HepG2 (cell line): ENCODE data around the gene TEDC1. TPM values are rescaled to one million over a fixed set of nuclear protein-coding genes. Genes with fewer than 3 reads are reported as not detected.

Source experiments
- ARNTL ChIP-seq: sonication (generic); formaldehyde crosslinking; IDR thresholded peaks from 2 replicates; pipeline ENCODE4 v1.4.0; 2020; ENCODE audit warnings: mild to moderate bottlenecking, missing genetic modification reagents
- CBX1 ChIP-seq: IDR thresholded peaks from one replicate; pipeline ENCODE4 v1.6.1; 2016; ENCODE audit warnings: antibody characterized with exemption, low read depth
- FOXC1 ChIP-seq: sonication (generic); formaldehyde crosslinking; IDR thresholded peaks from 2 replicates; pipeline ENCODE4 v1.8.0; 2022; ENCODE audit warnings: mild to moderate bottlenecking, missing genetic modification reagents, borderline replicate concordance
- HNF4G ChIP-seq, 2 experiments: sonication (generic) in 1 of 2; formaldehyde crosslinking in 1 of 2; IDR thresholded peaks; 2 replicates each; pipeline versions ENCODE4 v1.4.0 to v1.6.1; 2011 to 2020; ENCODE audit warnings: borderline replicate concordance in 2 of 2, low read depth in 2 of 2, mild to moderate bottlenecking in 2 of 2, low read length in 1 of 2, missing genetic modification reagents in 1 of 2, moderate library complexity in 1 of 2
- MTERF4 ChIP-seq: sonication (generic); formaldehyde crosslinking; IDR thresholded peaks from 2 replicates; pipeline ENCODE4 v1.8.0; 2023; ENCODE audit warnings: mild to moderate bottlenecking, missing genetic modification reagents
- NR0B2 ChIP-seq: sonication (generic); formaldehyde crosslinking; IDR thresholded peaks from 2 replicates; pipeline ENCODE4 v1.4.0; 2020; ENCODE audit warnings: mild to moderate bottlenecking, missing genetic modification reagents
- NR3C1 ChIP-seq: sonication (generic); formaldehyde crosslinking; IDR thresholded peaks from 2 replicates; pipeline ENCODE4 v1.4.0; 2020; ENCODE audit warnings: missing genetic modification reagents
- RBM22 ChIP-seq: fragments of 200-400 bp; formaldehyde crosslinking; optimal IDR thresholded peaks from 2 replicates; pipeline ENCODE3; 2017; ENCODE audit warnings: mild to moderate bottlenecking, low read length, moderate library complexity
- RXRA ChIP-seq: sonication (generic); formaldehyde crosslinking; IDR thresholded peaks from 2 replicates; pipeline ENCODE4 v1.5.1; 2020; ENCODE audit warnings: missing genetic modification reagents
- TAF1 ChIP-seq: sonication (generic); formaldehyde crosslinking; IDR thresholded peaks from 2 replicates; pipeline ENCODE4 v1.4.0; 2020; ENCODE audit warnings: missing genetic modification reagents
- TBP ChIP-seq: sonication (generic); formaldehyde crosslinking; IDR thresholded peaks from 2 replicates; pipeline ENCODE4 v1.5.0; 2020; ENCODE audit warnings: missing genetic modification reagents
- ZKSCAN8 ChIP-seq: IDR thresholded peaks from 2 replicates; pipeline ENCODE4 v1.6.1; 2016; ENCODE audit warnings: borderline replicate concordance, missing genetic modification reagents, missing compliant biosample characterization
- ZNF34 ChIP-seq: sonication (generic); formaldehyde crosslinking; IDR thresholded peaks from 2 replicates; pipeline ENCODE4 v1.4.0; 2020; ENCODE audit warnings: mild to moderate bottlenecking, missing genetic modification reagents, borderline replicate concordance
- ZNF343 ChIP-seq: sonication (generic); formaldehyde crosslinking; IDR thresholded peaks from 2 replicates; pipeline ENCODE4 v1.4.0; 2020; ENCODE audit warnings: mild to moderate bottlenecking, missing genetic modification reagents
- ZNF564 ChIP-seq: sonication (generic); formaldehyde crosslinking; IDR thresholded peaks from 2 replicates; pipeline ENCODE4 v1.8.1; 2023; ENCODE audit warnings: mild to moderate bottlenecking, missing genetic modification reagents
- ZNF605 ChIP-seq: sonication (generic); formaldehyde crosslinking; IDR thresholded peaks from 2 replicates; pipeline ENCODE4 v1.8.0; 2022; ENCODE audit warnings: mild to moderate bottlenecking, missing genetic modification reagents
- ZNF773 ChIP-seq: sonication (generic); formaldehyde crosslinking; IDR thresholded peaks from 2 replicates; pipeline ENCODE4 v1.4.0; 2020; ENCODE audit warnings: missing genetic modification reagents, borderline replicate concordance
- ZNF788 ChIP-seq: sonication (generic); formaldehyde crosslinking; IDR thresholded peaks from 2 replicates; pipeline ENCODE4 v1.5.0; 2020; ENCODE audit warnings: mild to moderate bottlenecking, missing genetic modification reagents, borderline replicate concordance
- ZNF816 ChIP-seq: sonication (generic); formaldehyde crosslinking; IDR thresholded peaks from 2 replicates; pipeline ENCODE4 v1.8.0; 2022; ENCODE audit warnings: missing genetic modification reagents, mild to moderate bottlenecking, borderline replicate concordance
- polyA plus RNA-seq, 8 experiments: library from polyadenylated mRNA; depleted of rRNA in 3 of 8; stranded (reverse) in 7 of 8; unstranded in 1 of 8; fragments of >200 nt; fragmentation: Illumina TruSeq in 4 of 8; extraction: Trizol in 4 of 8; gene quantifications; 2 replicates each; pipeline versions ENCODE4 v1.2.1 to v1.2.3, GENCODE V29; 2011 to 2016; ENCODE audit warnings: low read depth in 4 of 8, missing spikeins in 1 of 8, mixed read lengths in 1 of 8; ENCODE audit not compliant: insufficient read depth in 1 of 8
- total RNA-seq, 5 experiments: library from RNA; depleted of rRNA; stranded (reverse); fragments of >200 nt; fragmentation: Illumina TruSeq; extraction: Trizol; gene quantifications; 2 replicates each; pipeline ENCODE4 v1.2.3, GENCODE V29; 2016; ENCODE audit warnings: low read depth in 1 of 5
- TF ChIP-seq, protein P1 (sequence below): sonication (generic); formaldehyde crosslinking; IDR thresholded peaks from 2 replicates; pipeline ENCODE4 v1.4.0; 2020; ENCODE audit warnings: mild to moderate bottlenecking, missing genetic modification reagents
- TF ChIP-seq, protein P2 (sequence below): sonication (generic); formaldehyde crosslinking; IDR thresholded peaks from 2 replicates; pipeline ENCODE4 v1.4.0; 2020; ENCODE audit warnings: mild to moderate bottlenecking, low read depth, missing genetic modification reagents
- TF ChIP-seq, protein P3 (sequence below): sonication (generic); formaldehyde crosslinking; IDR thresholded peaks from 2 replicates; pipeline ENCODE4; 2020; ENCODE audit warnings: missing genetic modification reagents, mild to moderate bottlenecking, borderline replicate concordance

TEDC1 gene
- total and polyA plus RNA-seq, 2 of the 13 experiments (the other 11 are each of a cell fraction or from before 2014, with no cell fraction given): 5.7 to 27.4 TPM

- no peak for TF ChIP-seq TBP (CRISPR knock-in tag)
- TF ChIP-seq ZNF773 (CRISPR knock-in tag): no peak
- TF ChIP-seq ZNF816 (CRISPR knock-in tag): no peak
- peak; percentile 51 for TF ChIP-seq ARNTL (CRISPR knock-in tag)
- peak; percentile 81 for TF ChIP-seq FOXC1
- TF ChIP-seq, protein P1, sequence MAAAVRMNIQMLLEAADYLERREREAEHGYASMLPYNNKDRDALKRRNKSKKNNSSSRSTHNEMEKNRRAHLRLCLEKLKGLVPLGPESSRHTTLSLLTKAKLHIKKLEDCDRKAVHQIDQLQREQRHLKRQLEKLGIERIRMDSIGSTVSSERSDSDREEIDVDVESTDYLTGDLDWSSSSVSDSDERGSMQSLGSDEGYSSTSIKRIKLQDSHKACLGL (CRISPR knock-in tag): peak; percentile 50; the same call in 1 of the 2 replicates
- peak; percentile 76 for TF ChIP-seq CBX1
- TF ChIP-seq ZNF788 (CRISPR knock-in tag): peak; percentile 60; the same call in 1 of the 2 replicates
- TF ChIP-seq HNF4G (IDR thresholded peaks at IDR 0.05; ENCODE audit: borderline replicate concordance, low read depth, low read length): peak; percentile 74
- TF ChIP-seq HNF4G (CRISPR knock-in tag; IDR thresholded peaks at IDR 0.05; ENCODE audit: borderline replicate concordance, low read depth): no peak; the same call in 1 of the 2 replicates
- TF ChIP-seq MTERF4: peak; percentile 66; the same call in 1 of the 2 replicates
- TF ChIP-seq RXRA (CRISPR knock-in tag): peak; percentile 89
- TF ChIP-seq, protein P2, sequence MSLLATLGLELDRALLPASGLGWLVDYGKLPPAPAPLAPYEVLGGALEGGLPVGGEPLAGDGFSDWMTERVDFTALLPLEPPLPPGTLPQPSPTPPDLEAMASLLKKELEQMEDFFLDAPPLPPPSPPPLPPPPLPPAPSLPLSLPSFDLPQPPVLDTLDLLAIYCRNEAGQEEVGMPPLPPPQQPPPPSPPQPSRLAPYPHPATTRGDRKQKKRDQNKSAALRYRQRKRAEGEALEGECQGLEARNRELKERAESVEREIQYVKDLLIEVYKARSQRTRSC: no peak
- TF ChIP-seq ZNF605 (CRISPR knock-in tag): peak; percentile 80
- peak; percentile 84 for TF ChIP-seq RBM22
- TF ChIP-seq ZNF343 (CRISPR knock-in tag): peak; percentile 63; the same call in 1 of the 2 replicates
- TF ChIP-seq TAF1 (CRISPR knock-in tag): peak; percentile 83; the same call in 1 of the 2 replicates
- TF ChIP-seq ZKSCAN8: peak; percentile 39; the same call in 1 of the 2 replicates
- TF ChIP-seq ZNF564 (CRISPR knock-in tag): peak; percentile 22
- no peak for TF ChIP-seq NR3C1 (CRISPR knock-in tag)
- TF ChIP-seq, protein P3, sequence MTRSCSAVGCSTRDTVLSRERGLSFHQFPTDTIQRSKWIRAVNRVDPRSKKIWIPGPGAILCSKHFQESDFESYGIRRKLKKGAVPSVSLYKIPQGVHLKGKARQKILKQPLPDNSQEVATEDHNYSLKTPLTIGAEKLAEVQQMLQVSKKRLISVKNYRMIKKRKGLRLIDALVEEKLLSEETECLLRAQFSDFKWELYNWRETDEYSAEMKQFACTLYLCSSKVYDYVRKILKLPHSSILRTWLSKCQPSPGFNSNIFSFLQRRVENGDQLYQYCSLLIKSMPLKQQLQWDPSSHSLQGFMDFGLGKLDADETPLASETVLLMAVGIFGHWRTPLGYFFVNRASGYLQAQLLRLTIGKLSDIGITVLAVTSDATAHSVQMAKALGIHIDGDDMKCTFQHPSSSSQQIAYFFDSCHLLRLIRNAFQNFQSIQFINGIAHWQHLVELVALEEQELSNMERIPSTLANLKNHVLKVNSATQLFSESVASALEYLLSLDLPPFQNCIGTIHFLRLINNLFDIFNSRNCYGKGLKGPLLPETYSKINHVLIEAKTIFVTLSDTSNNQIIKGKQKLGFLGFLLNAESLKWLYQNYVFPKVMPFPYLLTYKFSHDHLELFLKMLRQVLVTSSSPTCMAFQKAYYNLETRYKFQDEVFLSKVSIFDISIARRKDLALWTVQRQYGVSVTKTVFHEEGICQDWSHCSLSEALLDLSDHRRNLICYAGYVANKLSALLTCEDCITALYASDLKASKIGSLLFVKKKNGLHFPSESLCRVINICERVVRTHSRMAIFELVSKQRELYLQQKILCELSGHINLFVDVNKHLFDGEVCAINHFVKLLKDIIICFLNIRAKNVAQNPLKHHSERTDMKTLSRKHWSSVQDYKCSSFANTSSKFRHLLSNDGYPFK (CRISPR knock-in tag): peak; percentile 61; the same call in 1 of the 2 replicates
- TF ChIP-seq NR0B2 (CRISPR knock-in tag): peak; percentile 84
- no peak for TF ChIP-seq ZNF34 (CRISPR knock-in tag)
Measured at GRCh38 chr14:105495990-105496830, 5.2 kb downstream of the TEDC1 start (continued).
